GM21723 (cell line): ENCODE measurements around the gene SGSH.
"Not testable (repeated sequence)": the region's sequence is repeated elsewhere in the genome, so short reads cannot be mapped to it uniquely, and the experiment has no call there.

Experiments used
- ATAC-seq: cut with Tn5 transposase; IDR thresholded peaks from one replicate; pipeline ENCODE4 v1.9.1; 2021; ENCODE audit warnings: mild to moderate bottlenecking, moderate library complexity; ENCODE audit not compliant: unreplicated experiment

SGSH gene

DNA sequence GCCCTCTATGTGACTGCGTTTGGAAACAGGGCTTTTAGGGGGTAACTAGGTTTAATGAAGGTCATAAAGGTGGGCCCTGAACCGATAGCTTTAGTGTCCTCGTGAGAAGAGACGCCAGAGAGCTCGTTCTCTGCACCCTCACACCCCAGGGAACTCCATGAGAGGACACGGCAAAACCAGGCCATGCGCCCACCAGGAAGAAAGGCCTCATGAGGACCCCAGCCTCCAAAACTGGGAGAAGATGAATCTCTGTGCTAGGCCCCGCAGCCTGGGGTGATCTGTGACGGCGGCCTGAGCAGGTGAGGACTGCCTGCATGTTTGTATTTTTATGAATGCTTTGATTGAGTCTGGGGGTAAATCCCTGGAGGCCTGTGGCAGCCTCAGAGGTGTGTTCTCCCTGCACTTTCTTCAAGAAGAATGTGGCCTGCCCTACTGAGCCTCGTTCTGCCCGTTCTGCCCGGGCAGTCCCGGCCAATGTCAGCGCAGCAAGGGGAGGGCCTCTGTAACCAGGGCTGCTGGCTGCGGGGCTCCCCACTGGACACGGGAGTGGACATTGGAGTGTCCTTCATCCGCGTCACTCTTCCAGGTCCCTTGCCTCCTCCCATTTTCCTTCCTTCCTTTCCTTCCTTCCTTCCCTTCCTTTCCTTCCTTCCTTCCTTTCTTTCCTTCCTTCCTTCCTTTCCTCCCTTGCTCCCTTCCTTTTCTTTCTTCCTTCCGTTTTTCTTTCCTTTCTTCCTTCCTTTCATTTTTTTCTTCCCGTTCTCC lies 33.7 kb upstream of the SGSH start:
- no peak for ATAC-seq

DNA sequence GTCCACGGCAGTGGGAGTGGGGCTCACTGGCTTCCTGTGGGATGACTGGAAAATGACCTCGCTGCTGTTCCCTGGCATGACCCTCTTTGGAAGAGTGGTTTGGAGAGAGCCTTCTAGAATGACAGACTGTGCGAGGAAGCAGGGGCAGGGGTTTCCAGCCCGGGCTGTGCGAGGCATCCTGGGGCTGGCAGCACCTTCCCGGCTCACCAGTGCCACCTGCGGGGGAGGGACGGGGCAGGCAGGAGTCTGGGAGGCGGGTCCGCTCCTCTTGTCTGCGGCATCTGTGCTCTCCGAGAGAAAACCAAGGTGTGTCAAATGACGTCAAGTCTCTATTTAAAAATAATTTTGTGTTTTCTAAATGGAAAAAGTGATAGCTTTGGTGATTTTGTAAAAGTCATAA lies 32.7 kb upstream of the SGSH start:
- peak; percentile 51 for ATAC-seq

DNA sequence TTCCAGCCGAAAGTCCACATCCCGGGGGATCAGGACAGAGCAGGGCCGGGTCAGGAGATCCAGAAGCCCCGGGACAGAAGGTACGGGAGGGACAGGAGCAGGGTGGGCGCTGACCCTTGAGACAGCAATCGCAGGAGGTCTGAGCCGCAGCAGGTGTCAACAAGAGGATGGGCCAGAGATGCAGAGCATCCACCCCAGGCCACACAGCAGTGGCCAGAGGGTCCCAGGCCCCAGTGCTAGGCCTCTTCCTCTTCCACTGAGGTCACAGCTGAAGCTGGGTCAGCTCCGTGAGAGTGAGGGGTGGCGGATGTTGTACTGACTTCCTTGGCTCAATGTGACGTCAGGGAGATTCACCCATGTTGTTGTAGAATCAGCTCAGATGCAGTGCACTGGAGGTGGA lies 31.8 kb upstream of the SGSH start:
- no peak for ATAC-seq

DNA sequence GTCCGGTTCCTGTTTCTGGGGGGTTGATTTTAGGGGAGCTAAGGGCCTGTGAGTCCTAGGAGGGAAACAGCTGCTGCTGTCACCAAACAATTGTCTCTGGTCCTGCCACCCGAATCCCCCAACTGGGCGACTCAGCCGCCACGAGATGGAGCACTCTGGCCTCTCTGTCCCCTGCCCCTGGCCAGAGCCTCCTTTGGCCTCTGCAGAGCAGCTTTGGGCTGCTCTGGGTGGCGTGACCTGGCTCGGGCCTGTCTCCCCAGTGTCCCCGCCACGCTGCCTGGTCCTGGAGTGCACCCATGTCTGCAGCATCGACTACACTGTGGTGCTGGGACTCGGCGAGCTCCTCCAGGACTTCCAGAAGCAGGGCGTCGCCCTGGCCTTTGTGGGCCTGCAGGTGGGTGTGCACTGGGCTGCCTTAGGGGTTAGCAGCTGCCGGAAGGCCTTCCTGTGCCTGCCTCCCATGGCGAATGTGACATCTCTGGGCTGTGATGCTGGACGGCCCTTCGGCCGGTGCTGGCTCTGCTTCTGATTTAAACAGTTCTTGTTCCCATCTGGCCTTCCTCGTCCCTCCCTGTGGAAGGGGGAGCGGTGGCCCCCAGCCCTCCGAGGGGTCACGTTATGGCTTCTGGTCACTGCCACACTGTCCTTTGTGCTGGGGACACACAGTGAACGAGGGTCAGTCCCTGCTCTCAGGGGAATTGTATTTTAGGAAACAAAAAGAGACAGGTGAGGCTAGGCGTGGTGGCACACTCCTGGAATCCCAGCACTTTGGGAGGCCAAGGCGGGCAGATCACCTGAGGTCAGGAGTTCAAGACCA lies 29.0 kb upstream of the SGSH start:
- ATAC-seq = no peak

DNA sequence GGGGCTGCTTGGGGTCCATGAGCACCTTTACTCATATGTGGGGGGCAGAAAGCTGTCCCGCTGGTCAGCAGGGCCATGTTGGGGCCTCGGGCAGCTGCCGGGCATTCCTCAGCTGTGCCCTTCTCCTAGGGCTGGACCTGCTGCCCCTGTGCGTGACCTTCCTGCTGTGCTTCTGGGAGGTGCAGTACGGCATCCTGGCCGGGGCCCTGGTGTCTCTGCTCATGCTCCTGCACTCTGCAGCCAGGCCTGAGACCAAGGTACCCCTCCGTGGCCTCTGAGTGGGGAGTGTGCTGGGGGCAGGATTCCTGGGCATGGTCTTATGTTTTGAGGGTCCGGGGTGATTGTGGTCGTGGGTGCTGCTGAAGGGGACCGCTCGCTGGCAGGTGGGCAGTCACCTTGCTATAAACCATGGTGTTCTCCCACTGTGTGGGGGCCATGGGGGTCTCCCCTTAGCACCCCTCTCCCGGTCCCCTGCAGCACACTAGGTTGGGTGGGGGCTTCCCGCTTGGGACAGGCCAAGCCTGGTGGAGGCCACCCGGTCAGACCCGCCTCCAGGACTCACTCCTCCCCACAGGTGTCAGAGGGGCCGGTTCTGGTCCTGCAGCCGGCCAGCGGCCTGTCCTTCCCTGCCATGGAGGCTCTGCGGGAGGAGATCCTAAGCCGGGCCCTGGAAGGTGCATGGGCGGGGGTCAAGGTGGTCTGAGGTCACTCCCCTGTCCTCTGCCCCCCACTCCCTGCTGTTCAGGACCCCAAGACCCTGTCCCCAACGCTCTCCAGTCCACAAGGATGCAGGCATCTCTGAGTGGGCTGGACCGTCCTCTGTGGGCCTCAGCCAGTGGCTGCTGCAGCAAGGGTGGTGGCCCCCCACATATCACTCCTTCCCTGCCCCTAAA lies 28.1 kb upstream of the SGSH start:
- ATAC-seq = no peak

DNA sequence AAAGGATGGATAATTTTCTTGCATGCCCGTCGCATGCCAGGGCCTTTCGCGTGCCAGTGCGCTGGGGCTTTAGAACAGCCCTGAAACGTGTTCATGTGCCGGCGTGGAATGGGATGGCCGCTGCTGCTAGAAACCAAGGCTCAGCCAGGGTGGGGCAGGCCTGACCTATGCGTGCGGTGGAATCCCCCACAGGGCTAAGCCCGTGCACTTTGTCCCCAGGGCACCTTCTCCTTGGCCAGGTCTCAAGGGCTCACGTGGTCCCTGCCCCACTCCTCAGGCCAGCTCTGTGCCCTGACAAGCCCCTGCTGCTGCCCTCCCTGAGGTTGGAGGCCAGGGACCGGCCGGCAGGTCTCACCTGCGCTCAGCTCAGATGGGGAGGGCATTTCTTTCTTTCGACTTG lies 27.4 kb upstream of the SGSH start:
- no peak for ATAC-seq

DNA sequence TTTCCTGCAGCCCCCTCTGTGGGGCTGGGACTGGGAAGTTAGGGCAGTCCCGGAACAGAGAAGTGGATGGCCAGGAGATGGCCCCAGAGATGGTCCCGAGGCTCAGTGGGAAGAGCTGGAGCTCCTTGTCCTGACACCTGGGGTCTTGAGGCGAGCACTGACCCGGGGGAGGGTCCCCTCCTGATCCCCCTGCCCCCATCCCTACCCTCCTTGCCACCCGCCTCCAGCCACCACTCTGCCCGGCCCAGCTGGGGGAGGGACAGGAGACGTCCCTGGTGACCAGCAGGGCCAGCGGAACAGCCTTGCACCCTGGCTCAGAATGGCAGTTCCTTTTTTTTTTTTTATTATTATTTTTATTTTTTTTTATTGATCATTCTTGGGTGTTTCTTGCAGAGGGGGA lies 26.6 kb upstream of the SGSH start:
- ATAC-seq = no peak

DNA sequence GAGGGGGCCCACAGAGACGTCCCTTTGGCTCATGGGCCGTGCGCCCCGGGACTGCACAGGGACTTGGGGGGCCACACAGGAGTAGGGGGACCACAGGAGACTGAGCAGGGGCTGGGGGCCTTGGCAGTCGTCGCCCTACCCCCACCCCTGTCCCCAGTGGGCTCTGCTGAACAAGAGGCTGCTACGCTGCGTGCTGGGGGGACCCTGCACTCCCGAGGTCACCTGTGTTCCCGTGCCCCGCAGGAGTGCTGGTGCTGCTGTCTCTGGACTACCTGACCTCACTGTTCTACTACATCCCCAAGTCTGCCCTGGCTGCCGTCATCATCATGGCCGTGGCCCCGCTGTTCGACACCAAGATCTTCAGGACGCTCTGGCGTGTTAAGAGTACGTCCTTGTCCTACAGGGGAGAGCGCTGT lies 26.1 kb upstream of the SGSH start:
- no peak for ATAC-seq

DNA sequence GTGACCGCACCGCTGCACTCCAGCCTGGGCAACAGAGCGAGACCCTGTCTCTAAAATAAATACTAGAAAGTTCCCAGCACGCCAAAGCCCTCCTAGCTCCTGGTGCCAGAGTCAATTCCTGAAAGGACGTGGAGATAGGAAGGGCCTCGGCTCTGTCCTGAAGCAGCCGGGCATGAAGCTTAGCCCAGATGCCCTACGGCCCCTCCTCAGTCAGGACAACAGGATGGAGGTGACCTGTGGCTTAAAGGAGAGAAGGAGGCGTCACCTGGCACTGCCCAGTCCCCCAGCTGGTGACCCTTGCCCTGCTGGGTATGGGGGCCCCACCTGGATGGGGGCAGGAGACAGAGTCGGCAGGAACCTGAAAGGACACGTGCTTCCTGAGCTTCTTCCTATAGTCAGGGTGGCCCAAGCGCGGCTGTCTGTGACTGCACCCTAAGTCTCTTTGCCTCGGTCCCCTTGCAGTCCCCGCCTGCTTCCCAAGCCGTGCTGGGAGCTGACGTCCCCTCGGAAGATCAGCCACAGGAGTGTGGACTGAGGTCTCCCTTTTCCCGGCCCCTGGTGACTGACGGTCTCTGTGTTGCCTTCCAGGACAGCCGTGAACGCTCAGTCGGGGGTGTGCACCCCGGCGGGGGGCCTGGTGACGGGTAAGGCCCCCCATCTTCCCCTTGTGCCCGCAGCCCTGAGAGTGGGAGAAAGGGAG lies 25.6 kb upstream of the SGSH start:
- no peak for ATAC-seq

DNA sequence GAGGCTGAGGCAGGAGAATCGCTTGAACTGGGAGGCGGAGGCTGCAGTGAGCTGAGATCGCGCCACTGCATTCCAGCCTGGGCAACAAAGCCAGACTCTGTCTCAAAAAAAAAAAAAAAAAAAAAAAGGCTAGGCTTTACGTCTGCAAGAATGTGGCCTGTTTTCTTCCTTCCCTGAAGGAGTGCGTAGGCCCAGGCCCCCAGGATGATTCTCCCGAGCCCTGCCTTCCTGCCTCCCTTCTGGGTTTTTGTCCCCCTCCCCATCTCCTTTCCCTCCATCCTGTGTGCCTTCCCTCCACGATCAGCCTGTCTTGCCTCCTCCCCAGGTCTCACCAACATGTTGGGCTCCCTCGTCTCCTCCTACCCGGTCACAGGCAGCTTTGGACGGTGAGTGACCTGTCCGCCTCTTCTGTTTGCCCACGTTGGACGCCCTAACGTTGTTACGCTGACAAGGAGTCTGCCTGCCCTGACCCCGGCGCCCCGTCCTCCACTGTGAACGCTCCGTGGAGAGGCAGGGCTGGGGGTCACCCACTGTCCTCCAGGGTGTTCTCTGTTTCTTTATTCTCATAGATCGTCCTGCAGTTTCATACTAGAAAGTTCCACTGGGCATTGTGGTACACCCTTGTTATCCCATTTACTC lies 24.9 kb upstream of the SGSH start:
- no peak for ATAC-seq

DNA sequence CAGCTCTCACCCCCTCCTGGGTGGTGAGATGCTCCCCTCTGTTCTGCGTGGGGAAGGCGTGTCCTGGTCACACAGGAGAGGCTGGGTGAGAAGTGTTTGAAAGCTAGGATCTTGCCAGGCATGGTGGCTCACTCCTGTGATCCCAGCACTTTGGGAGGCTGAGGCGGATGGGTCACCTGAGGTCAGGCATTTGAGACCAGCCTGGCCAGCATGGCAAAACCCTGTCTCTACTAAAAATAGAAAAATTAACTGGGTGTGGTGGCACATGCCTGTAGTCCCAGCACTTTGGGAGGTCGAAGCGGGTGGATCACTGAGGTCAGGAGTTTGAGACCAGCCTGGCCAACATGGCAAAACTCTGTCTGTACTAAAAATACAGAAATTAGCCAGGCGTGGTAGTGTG lies 24.3 kb upstream of the SGSH start:
- ATAC-seq = not testable (repeated sequence)

DNA sequence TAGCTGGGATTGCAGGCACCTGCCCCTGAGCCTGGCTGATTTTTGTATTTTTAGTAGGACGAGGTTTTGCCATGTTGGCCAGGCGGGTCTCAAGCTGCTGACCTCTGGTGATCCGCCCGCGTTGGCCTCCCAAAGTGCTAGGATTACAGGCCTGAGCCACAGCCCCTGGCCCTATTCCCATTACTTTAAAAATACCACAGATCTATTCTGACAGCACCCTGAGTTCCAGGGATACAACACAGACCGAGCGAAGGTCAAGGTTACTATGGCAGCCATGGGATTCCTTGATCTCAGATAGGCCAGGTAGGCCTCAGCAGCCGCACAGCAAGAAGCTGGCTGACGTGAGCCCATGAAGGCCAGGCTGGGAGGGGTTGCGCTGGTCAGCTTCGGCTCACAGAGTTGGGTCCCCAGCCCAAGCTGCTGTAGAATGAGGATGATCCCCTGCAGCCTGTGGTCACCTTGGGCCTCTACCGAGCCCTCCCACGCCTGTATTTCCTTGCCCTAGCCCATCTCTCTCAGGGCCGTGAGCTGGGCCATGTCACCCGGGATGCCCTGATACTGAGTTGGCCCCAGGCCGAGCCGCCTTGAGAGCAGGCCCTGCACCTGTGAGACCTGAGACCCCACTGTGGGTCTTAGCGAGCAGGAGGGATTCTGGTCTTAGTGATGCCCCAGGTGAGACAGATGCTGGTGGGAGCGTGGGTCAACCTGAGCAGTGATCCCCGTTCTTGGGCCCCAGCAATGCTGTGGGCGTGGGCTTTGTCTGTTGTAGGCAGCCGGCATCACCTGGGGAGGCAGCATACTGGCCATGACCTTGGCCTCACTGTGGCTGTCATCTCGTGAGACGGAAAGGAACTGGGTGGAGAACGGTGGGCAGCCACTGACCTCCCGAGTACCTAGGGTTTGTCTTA lies 23.6 kb upstream of the SGSH start:
- ATAC-seq = no peak

DNA sequence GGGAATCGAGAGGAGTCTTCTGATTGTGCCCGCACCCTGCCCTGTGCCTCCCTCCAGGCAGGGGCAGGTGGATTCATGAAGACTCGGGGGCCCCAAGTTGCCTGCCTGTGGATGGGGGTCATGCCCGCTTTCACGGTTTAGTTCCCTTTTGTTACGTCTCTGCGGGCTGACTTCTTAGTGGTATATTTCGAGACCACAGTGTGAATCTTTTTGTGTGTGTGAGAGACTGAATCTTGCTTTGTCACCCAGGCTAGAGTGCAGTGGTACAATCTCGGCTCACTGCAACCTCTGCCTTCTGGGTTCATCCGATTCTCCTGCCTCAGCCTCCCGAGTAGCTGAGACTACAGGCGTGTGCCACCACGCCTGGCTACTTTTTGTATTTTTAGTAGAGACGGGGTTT lies 22.4 kb upstream of the SGSH start:
- no peak for ATAC-seq

DNA sequence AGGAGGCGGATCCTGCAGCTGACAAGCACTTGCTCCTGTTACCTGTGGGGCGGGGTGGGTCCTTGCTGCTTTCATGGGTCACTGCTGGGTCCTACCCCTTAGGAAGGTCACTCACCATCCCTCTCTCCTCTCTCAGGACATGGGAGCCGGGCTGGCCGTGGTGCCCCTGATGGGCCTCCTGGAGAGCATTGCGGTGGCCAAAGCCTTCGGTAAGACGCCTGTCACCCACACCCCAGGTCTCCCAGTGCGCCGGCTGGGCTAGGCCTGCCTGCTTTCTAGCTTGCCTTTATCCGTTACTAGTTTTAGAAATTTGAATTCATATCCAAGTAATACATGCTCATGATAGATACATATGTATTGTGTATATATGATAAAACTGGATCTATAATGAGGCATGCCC lies 17.3 kb upstream of the SGSH start:
- ATAC-seq = no peak

DNA sequence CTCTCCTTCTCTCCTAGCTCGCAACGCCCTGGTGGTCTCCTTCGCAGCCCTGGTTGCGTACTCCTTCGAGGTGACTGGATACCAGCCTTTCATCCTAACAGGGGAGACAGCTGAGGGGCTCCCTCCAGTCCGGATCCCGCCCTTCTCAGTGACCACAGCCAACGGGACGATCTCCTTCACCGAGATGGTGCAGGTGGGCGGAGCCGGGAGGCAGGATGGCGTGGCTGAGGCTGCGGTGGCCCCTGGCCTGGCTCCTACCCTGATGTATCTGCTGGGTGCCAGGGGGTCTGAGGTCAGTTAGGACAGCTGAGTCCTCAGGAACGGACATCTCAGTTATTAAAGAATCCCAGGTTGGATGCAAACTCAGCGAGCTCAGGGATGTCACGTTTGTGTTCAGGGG lies 16.8 kb upstream of the SGSH start:
- no peak for ATAC-seq

DNA sequence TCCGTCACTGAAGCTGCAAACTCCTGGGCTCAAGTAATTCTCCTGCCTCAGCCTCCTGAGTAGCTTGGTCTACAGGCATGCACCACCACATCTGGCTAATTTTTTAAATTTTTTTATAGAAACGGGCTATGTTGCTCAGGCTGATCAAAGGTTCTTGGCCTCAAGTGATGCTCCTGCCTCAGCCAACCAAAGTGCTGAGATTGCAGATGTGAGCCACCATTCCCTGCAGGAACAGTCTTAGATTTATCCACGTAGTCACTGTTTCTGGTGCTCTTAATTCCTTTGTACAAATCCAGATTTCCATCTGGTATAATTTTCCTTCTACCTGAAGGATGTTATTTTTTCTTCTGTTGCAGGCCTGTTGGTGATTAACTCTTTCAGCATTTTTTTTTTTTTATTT lies 13.1 kb upstream of the SGSH start:
- no peak for ATAC-seq

DNA sequence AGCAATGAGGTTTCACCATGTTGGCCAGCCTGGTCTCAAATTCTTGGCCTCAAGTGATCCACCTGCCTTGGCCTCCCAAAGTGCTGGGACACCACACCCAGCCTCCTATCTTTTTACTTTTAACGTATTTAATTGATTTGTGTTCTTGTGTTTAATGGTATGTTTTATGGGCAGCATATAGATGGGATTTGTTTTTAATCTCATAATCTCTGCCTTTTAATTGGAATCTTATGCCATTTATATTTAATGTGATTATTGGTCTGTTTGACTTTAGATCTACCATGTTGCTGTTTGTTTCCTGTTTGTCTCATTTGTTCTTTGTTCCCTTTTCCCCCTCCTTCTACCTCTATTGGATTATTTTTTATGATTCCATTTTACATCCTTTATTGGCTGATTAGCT lies 12.3 kb upstream of the SGSH start:
- ATAC-seq = no peak

DNA sequence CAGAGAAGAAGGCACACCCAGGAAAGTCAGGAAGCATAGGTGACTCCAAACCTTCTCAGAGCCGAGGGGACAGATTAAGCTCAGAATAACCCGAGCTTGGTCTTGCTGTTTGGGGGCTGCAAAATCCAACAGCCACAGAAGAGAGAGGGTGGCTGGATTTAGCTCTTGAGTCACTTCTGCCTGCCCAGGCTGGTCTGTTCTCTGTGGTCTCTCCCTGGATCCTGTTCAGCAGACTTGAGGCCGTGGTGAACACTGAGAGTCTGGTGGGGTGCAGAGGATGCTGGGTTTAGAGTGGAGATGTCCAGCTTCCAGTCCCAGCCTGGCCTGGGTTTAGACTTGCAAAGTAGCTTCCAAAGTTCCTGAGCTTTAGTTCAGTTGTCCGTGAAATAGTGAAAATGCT lies 8.9 kb upstream of the SGSH start:
- no peak for ATAC-seq

DNA sequence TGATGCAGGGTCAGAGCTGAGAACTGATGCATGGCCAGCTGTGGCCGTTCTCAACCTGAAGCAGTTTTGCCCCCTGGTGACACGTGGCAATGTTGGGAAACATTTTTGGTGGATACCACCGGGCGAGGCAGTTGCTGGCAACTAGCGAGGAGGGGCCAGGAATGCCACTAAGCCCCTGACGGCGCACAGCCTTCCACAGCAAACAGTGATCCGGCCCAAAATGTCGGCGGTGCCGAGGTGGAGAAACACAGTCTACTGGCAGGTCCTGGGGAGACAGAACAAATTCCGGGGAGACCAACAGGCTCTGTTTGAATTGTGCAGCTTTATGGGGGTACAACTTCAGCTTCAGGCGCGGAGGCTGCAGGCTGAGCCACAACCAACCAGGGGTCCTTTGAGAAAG lies 8.3 kb upstream of the SGSH start:
- no peak for ATAC-seq
